NCI-H446 (cell line): ENCODE results near the gene FOXR1.
"Not testable (repeated sequence)": the region's sequence is repeated elsewhere in the genome, so short reads cannot be mapped to it uniquely, and the experiment has no call there.

Experiments used
- DNase-seq, 2 experiments: peaks; one replicate each; lab custom pipeline; 2025; lab: John Stamatoyannopoulos, UW

The FOXR1 gene

DNA sequence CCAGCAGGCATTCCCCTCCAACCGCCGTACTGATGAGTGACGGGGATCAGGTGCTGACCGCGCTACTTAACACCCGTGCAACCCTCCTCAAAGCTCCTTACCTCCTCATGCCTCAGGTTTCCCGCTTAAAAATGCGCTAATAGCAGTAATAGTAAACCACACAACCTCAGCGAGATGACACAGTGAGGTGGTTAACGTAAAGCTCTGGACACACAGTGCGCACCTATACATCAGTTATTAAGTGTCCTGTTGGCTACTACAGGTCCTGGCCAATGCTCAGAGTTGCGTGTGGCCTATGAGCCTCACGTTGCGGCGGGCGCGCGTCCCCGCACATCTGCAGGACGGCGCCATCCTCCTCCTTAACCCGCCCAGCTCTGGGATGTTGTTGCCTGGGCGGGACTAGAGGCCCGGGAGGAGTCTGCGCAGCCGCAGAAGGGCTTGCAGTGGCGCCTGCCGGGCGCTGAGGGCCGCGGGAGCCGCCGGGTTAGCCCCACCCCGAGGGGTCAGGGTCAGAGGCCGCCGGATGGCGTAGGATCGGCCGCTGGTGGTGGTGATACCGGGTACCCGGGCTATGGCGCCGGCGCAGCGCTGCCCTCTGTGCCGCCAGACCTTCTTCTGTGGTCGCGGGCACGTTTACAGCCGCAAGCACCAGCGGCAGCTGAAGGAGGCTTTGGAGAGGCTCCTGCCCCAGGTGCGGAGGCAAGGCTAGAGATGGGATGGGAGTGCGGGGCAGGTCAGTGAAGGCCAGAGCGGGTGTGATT, 26.2 kb downstream of the FOXR1 start, which contains the start of gene CENATAC:
Gene CENATAC, plus strand, starts transcription at position 512 of the 761 bp plus-strand sequence. Its CDS starts 60 bp downstream, at position 572.
- DNase-seq = peak; percentile 75 to 93

DNA sequence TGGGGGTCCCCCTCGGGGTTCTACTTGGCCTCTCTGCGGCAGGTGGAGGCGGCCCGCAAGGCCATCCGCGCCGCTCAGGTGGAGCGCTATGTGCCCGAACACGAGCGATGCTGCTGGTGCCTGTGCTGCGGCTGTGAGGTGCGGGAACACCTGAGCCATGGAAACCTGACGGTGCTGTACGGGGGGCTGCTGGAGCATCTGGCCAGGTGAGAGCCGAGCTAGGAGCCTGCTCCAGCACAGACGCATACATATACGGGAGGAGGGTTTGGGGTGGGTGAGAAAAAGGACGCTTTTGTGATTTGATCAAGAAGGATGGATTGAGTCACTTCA, 26.8 kb downstream of the FOXR1 start:
- no peak for DNase-seq

DNA sequence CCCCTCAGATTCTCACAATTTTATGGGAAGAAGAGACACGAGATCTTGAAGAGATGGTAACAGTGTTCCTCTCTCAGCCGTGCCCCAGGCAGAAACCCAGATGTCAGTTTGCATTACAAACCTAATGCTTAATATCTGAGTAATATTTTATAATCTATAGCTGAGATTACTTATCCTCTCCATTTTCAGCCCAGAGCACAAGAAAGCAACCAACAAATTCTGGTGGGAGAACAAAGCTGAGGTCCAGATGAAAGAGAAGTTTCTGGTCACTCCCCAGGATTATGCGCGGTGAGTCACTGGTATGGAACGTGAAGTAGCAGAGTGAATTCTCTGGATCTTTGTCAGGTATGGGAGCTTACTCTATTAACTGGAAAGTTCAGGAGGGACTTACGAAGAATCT, 27.3 kb downstream of the FOXR1 start:
- no peak for DNase-seq

DNA sequence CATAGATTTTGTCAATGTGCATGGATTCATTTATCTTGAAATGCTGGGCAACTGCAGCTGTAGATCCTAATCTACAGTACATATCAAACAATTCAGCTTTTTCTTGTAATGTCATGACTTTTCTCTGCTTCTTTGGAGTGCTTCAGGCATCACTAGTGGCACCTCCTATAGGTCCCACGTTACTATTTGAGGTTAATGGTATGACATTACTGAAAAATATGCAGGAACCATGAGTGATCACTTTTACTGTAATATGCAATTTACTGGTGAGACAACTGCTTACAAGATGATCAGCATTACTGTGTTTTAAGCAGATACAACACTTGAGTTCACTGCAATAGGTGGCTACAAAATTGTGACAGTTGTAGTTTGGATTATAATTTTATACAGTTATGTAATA, 29.3 kb downstream of the FOXR1 start:
- DNase-seq = no peak

DNA sequence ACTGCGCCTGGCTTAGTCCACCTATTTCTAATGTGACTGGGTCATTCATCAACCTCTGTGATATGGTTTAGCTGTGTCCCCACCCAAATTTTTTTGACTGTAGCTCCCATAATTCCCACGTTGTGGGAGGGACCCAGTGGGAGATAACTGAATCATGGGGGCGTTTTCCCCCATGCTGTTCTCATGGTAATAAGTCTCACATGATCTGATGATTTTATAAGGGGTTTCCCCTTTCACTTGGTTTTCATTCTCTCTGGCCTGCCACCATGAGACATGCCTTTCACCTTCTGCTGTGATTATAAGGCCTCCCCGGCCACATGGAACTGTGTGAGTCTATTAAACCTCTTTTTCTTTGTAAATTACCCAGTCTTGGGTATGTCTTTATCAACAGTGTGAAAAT, 35.1 kb downstream of the FOXR1 start:
- DNase-seq = no peak

DNA sequence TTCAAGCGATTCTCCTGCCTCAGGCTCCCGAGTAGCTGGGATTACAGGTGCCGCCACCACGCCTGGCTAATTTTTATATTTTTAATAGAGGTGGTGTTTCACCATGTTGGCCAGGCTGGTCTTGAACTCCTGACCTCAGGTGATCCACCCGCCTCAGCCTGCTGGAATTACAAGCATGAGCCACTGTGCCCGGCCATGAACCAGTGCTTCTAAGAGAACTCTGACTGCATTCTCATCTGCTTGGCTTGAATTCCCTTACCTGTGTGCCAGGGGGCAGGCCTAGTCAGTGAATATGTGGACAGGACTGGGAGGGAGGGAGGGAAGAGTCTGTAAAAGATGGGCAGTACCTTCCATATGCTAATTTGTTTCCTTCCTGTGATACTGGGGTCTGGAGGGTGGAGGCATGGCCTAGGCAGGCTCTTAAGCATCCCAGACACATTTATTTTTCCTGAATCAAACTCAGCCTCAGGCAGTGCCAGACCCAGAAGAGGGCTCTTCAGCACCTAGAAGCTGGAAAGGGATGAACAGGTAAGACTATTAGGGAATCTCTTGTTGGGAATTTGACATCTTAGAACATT, 40.0 kb downstream of the FOXR1 start:
- no peak for DNase-seq

DNA sequence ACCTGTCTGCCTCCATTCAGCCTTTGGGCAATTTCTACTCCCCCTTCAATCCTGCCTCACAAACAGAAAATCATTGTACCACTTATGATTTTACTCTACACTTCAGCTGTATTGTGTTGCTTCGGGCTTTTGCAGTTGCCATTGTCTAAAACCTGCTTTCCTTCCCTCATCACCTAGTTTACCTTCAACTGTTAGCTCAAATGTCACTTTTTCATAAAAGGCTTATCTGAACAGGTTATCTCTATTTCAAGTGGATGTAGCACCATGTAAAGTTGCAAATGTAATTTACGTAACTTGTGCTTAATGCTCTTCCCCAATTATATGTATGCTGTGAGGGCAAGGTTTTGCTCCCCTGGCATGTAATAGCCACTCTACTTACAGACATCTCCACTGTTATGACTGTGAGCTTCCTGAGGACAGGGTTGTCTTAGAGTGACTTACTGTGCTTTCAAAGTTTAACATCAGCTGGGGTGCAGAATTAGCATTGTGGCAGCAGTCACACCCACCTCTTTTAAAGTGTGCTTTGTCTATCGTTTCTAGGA, 41.1 kb downstream of the FOXR1 start:
- DNase-seq = no peak

DNA sequence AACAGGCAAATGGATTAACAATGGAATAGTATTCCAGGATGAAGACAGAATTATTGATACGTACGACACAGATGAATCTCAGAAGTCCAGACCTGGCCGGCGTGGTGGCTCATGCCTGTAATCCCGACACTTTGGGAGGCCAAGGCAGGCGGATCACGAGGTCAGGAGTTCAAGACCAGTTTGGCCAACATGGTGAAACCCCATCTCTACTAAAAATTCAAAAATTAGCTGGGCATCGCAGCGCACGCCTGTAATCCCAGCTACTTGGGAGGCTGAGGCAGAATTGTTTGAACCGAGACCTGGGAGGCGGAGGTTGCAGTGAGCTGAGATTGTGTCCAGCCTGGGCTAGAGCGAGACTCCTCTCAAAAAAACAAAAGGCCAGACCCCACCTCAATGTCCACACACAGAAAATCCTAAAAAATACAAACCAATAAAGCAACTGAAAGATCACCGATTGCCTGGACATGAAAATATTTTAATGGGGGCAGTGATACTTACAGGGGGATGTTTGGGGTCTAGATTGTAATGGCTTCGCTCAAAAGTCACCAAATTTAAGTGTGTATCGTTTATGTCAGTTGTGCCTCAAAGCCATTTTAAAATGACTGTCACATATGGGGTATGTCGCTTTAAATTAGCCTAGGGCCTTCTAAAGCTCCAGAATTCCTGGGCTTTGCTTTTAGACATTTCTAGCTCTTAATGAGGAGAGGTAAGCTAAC, 42.8 kb downstream of the FOXR1 start:
- no peak for DNase-seq

DNA sequence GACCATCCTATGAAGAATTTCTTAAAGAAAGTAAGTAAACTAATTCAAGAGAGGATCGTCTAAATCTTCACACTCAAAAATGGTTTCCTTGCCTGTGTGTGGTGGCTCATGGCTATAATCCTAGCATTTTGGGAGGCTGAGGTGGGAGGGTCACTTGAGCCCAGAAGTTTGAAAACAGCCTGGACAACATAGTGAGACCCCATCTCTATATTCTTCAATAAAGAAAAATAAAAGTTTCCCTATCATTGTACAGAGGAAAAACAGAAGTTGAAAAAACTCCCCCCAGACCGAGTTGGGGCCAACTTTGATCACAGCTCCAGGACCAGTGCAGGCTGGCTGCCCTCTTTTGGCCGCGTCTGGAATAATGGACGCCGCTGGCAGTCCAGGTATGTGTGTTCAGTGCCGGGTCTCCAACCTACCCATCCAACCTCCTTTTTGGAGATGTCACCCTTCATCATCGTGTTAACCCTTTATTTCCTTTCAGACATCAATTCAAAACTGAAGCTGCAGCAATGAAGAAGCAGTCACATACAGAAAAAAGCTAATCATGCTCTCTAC, 43.6 kb downstream of the FOXR1 start:
- DNase-seq = no peak

DNA sequence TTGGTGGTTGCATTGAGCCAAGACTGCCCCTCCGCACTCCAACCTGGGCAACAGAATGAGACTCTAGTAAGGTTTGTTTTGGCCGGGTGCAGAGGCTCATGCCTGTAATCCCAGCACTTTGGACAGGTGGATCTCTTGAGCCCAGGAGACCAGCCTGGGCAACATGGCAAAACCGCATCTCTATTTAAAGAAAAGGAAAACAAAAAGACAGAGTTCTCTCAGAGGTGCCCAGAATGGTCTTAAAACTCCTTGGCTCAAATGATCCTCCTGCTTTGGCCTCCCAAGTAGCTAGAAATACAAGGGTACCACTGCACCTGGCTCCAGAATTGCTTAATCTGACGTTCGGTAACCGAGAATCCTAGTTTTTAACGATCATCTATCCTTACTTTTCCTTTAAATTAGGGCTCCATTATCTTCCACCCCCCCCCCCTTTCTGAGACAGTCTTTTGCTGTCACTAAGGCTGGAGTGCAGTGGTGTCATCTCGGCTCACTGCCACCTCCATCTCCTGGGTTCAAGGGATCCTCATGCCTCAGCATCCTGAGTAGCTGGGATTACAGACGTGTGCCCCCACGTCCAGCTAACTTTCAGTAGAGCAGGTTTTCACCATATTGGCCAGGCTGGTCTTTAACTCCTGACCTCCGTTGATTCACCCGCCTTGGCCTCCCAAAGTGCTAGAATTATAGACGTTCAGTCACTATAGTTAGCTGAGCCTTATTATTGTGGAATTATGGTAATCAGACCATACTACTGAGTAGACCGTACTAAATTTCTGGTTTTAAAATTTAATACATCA, 44.9 kb downstream of the FOXR1 start:
- no peak for DNase-seq

DNA sequence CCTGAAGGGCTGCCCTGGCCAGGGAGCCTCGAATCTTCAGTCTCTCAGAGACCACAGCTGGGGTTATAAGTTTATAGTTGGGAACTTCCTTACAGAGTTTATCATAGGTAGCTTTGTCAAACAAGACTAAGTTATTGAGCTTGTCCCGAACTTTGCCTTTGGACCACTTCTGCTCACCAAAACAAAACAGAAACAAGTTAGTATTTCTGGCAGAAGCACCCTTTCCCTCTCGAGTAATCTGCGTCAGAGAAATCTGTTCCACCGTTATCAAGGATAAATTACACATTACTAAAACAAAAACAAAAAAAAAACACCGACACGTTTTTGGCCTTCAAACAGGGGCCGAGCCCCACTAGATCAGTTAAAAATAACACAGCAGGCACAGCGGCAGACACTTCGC, 45.8 kb downstream of the FOXR1 start:
- DNase-seq = not testable (repeated sequence)

DNA sequence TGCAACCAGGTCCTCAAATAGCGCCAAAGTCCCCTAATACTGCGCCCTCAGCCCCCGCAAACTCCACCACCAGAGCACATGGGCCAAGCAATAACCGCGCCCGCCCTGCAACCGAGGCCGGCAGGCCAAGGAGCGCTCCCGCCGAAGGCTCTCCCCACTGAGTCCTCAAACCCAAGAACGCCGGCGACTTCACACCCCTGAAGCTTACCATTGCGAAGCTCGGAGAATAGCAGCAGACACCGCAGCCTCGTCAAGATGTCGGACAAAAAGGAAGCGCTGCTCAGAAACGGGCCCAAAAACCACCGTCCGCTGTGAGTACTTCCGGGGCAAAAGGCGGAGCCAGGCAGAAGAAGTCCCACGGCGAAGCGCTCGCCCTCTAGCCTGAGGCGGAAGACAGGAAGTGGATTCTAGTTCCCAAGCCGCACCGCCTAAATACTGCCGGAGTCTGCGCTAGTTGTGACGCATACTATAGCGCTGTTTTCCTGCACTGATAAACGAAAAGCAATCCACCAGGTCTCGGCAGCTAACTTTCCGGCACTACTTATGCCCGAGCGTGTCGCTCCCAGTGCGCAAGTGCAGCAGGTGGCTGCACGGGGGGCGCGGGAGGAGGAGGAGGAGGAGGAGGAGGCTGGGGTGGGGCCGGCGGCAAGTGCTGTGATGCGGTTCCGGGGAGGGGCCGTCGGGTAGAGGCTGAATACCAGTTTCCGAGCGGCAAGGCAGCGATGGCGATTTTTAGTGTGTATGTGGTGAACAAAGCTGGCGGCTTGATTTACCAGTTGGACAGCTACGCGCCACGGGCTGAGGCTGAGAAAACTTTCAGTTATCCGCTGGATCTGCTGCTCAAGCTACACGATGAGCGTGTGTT, 46.7 kb downstream of the FOXR1 start, which contains the start of the genes RPS25 and TRAPPC4:
Gene RPS25, minus strand, starts transcription at position 270 of the 865 bp plus-strand sequence. Its CDS starts 59 bp downstream, at position 211.
Gene TRAPPC4, plus strand, starts transcription at position 693 of the 865 bp plus-strand sequence. Its CDS starts 30 bp downstream, at position 723.
- peak; percentile 95 to 96 for DNase-seq

DNA sequence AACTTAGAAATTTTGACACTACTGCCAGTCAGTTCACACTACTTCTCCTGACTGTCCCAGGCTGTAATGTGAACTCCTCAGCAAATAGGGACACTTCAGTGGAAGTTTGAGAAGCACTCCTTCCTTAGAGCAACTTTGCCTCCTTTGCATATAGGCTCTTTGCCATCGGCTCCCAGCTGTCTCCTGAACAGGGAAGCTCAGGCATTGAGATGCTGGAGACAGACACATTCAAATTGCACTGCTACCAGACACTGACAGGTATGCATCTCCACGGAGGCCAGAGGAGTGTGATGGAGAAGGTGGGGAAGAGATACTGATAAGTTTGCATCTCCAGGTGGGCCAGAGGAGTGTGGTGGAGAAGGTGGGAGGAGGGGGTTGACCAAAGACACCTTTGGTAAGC, 48.4 kb downstream of the FOXR1 start:
- no peak for DNase-seq

DNA sequence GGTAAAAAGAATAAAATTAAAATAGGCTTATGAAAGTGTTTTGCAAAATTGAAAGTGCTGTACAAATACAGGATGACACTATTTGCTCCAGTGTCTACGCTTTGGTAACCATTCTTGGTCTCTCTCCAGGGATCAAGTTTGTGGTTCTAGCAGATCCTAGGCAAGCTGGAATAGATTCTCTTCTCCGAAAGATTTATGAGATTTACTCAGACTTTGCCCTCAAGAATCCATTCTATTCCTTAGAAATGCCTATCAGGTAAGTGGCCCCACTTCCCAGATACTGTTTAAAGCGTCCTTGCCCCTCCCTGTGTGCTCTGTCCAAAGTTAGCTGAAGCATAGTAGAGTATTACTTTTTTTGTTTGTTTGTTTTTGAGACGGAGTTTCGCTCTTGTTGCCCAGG, 50.1 kb downstream of the FOXR1 start:
- no peak for DNase-seq

DNA sequence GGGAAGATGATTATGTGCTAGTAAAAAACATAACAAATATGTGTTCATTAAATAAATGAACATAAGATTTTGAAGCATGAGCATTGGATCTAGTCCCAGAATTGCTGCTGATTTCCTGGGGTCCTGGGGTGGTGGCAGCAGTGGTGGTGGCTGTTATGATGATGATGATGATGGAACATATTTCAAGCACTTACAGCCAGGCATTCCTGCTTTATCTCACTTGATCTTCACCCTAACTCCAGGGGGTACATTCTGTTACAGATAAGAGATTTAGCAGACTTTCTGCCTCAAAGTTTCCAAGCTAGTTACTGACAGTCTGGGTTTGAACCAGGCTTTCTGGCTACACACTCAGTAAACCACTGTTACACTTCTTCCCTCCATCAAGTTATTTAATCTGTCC, 52.2 kb downstream of the FOXR1 start:
- DNase-seq = no peak

DNA sequence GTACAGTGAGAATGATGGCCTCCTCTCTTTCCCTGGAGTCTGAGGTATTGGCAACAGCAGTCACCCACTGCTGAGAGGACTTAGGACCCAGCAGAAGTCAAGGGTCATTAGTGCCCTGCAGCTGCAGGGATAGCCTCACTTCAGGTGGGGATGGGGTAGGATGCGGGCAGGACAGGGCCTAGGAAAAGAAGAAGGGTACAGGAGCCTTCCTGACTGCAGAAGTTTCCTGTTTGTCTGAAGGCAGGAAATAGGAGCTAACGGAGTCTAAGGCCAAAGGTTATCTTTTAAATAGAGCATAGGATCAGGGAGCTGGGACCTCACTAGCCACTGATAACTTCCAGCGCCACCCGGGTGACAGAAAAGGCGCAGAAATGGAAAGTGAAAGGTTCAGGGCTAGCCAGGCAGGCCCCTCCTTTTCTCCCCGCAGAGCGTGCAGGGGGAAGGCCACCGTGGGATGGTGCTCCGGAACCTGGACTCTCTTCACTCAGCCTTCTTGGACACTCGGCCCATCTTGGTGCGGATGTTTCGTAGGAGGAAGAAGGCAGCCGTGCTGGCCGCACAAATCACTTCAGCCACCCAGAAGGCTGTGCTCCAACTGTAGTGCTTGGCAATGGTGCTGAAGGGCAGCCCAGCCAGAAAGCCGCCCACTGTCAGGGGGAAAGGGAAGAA, 53.0 kb downstream of the FOXR1 start:
- no peak for DNase-seq

DNA sequence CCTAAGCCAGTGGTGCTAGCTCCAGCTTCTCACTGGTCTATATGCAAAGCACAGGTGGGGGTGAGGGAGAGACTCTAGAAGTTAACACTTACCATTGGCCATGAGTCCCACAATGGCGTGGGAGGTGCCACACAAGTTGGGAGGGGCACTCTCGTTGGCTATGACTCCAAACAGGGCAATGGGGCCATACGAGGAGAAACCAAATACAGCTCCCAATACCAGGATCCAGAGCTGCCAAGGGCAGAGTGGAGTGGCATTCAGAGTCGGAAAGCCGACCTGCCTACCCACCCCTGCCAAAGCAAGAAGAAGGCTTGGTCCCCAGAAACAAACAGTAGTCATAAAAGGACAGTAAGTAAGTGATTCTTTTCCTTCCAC, 53.5 kb downstream of the FOXR1 start:
- DNase-seq = no peak

DNA sequence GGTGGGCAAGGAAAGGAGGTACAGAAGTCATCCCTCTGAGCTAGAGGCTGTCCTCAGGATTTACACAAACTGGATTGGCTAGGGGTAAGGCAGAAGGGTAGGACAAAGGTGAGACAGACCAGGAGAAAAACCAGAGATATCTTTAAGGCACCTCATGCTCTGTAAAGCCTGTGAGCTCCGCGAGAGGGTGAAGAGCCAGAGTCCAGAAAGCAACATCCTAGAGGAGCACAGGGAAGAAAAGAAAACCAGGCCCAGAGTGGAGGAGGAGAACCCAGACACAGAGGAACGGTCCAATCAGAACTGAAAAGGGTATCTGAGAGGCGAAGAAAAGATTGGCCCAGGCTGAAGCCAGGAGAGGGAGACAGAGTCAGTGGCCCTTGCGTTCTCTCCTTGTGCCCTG, 54.0 kb downstream of the FOXR1 start:
- DNase-seq = no peak

DNA sequence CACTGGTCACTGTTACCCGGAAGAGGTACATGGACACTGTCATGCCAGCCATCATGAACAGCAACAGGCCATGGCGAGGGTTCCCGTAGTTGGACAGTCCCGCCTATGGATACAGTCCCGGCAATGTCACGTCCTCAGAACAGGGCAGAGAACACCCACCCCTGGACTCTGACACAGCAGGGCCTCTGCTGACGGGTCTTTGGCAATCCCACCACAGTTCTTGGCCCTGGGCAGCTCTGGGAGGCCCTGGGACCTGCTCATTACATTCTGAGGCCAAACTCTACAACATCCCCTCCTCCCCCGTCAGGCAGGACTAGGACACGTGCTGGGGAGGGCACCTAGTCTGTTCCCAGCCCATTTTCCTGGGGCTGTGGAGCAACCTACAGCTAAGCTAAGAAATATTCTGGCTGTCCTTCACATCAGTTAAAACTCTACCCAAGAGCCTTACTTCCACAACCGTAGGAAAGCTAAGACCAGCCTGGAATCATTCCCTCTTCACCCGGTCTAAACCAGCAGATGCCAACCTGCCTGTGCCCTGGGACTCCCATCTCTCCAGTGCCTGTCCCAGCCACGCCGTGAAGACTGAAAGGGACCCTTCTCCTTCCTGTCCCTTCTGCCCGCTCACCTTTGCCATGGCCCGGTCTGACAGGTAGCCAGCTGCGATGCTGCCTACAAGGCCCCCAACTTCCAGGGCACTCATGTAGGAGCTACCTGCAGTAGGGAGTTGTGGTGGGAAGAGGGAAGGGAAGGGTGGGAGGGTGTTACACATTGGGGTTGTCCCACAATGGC, 54.6 kb downstream of the FOXR1 start:
- no peak for DNase-seq
